GM23338 (cell line): ENCODE data around the gene SPATS2. TPM values are rescaled to one million over a fixed set of nuclear protein-coding genes. Genes with fewer than 3 reads are reported as not detected.
"Not testable (repeated sequence)": the region's sequence is repeated elsewhere in the genome, so short reads cannot be mapped to it uniquely, and the experiment has no call there.

Experiments used
- ATAC-seq: fragments of 200-7000 bp; cut with Tn5 transposase; 3 replicates; pipeline ENCODE4 v1.9.1; 2020
- DNase-seq: peaks from one replicate; pipeline ENCODE4 v3.0.0-alpha.2; 2015; ENCODE audit warnings: low spot score
- H2AFZ ChIP-seq: fragments of 200-600 bp; sonication (generic); 2 replicates; pipeline ENCODE4 v1.8.0; 2016; ENCODE audit warnings: antibody characterized with exemption, mild to moderate bottlenecking, moderate library complexity
- H3F3A ChIP-seq: fragments of 200-600 bp; sonication (generic); replicated peaks from 2 replicates; pipeline ENCODE4 v1.8.0; 2017; ENCODE audit warnings: antibody characterized with exemption, mixed run types, low read depth
- H3K27ac ChIP-seq: fragments of 200-600 bp; sonication (generic); 2 replicates; pipeline ENCODE4 v1.6.1; 2016; ENCODE audit warnings: low read depth
- H3K27me3 ChIP-seq: fragments of 200-600 bp; sonication (generic); 2 replicates; pipeline ENCODE4 v1.8.0; 2016; ENCODE audit warnings: mild to moderate bottlenecking, mixed run types, moderate library complexity; ENCODE audit not compliant: insufficient read depth
- H3K36me3 ChIP-seq: fragments of 200-600 bp; sonication (generic); 2 replicates; pipeline ENCODE4 v1.8.0; 2016; ENCODE audit warnings: mild to moderate bottlenecking; ENCODE audit not compliant: insufficient read depth
- H3K4me1 ChIP-seq: fragments of 200-600 bp; sonication (generic); 2 replicates; pipeline ENCODE4 v1.8.0; 2016; ENCODE audit warnings: mild to moderate bottlenecking, moderate library complexity; ENCODE audit not compliant: insufficient read depth
- H3K4me2 ChIP-seq: fragments of 200-600 bp; sonication (generic); 2 replicates; pipeline ENCODE4 v1.7.1; 2017; ENCODE audit warnings: mixed run types
- H3K4me3 ChIP-seq: fragments of 200-600 bp; sonication (generic); 2 replicates; pipeline ENCODE4 v1.6.1; 2016; ENCODE audit warnings: mixed run types
- H3K79me2 ChIP-seq: fragments of 200-600 bp; sonication (generic); replicated peaks from 2 replicates; pipeline ENCODE4 v1.8.0; 2017; ENCODE audit warnings: mild to moderate bottlenecking; ENCODE audit not compliant: insufficient read depth
- H3K9me2 ChIP-seq: fragments of 200-600 bp; sonication (generic); 2 replicates; pipeline ENCODE4 v1.8.0; 2017; ENCODE audit not compliant: insufficient read depth
- H4K20me1 ChIP-seq: fragments of 200-600 bp; sonication (generic); replicated peaks from 2 replicates; pipeline ENCODE4 v1.8.0; 2017; ENCODE audit warnings: mild to moderate bottlenecking; ENCODE audit not compliant: insufficient read depth
- H3K27ac Mint-ChIP-seq: 2 replicates; pipeline ENCODE4 v1.8.0; 2020; ENCODE audit warnings: inconsistent platforms, mild to moderate bottlenecking, moderate library complexity, mixed read lengths
- H3K27me3 Mint-ChIP-seq: 3 replicates; pipeline ENCODE4 v1.8.0; 2022; ENCODE audit warnings: low read depth, mild to moderate bottlenecking, moderate library complexity, mixed read lengths, inconsistent platforms; ENCODE audit not compliant: insufficient read depth, poor library complexity
- H3K36me3 Mint-ChIP-seq: 3 replicates; pipeline ENCODE4 v1.8.0; 2021; ENCODE audit warnings: low read depth, mild to moderate bottlenecking, inconsistent platforms, moderate library complexity, mixed read lengths
- H3K4me1 Mint-ChIP-seq: 3 replicates; pipeline ENCODE4 v1.8.0; 2020; ENCODE audit warnings: mild to moderate bottlenecking, inconsistent platforms, mixed read lengths
- H3K4me3 Mint-ChIP-seq: 3 replicates; pipeline ENCODE4 v1.8.0; 2021; ENCODE audit warnings: moderate library complexity, mild to moderate bottlenecking, inconsistent platforms, mixed read lengths
- H3K9me3 Mint-ChIP-seq: 3 replicates; pipeline ENCODE4 v1.8.0; 2020; ENCODE audit warnings: moderate library complexity, mild to moderate bottlenecking, inconsistent platforms, mixed read lengths
- CREB1 ChIP-seq: fragments of 250-450 bp; sonication (Bioruptor Pico); IDR thresholded peaks from 2 replicates; pipeline ENCODE4 v1.5.0; 2020; ENCODE audit warnings: low read depth, mild to moderate bottlenecking, moderate library complexity
- EZH2phosphoT487 ChIP-seq: fragments of 200-600 bp; sonication (generic); IDR thresholded peaks from one replicate; pipeline ENCODE4 v1.8.1; 2018; ENCODE audit warnings: antibody characterized with exemption; ENCODE audit not compliant: unreplicated experiment
- JUNB ChIP-seq: IDR thresholded peaks from one replicate; pipeline ENCODE4 v1.6.1; 2016; ENCODE audit warnings: antibody characterized with exemption; ENCODE audit not compliant: unreplicated experiment
- STAT1 ChIP-seq: IDR thresholded peaks from one replicate; pipeline ENCODE4 v1.6.1; 2016; ENCODE audit warnings: antibody characterized with exemption; ENCODE audit not compliant: unreplicated experiment
- ZNF462 ChIP-seq: fragments of 250-450 bp; sonication (Bioruptor Pico); IDR thresholded peaks from 2 replicates; pipeline ENCODE4 v1.5.0; 2020; ENCODE audit warnings: mild to moderate bottlenecking, moderate library complexity
- polyA plus RNA-seq: library from polyadenylated mRNA; unstranded; fragments of >200 nt; fragmentation: Nextera tagmentation; extraction: Ambion mirVana; gene quantifications from 2 replicates; pipeline ENCODE4 v1.2.1, GENCODE V29; 2016
- total RNA-seq: library from RNA; depleted of rRNA; stranded (reverse); fragments of >200 nt; shearing (Covaris generic); gene quantifications from 2 replicates; pipeline ENCODE4 v1.2.3, GENCODE V29; 2014

Gene SPATS2
- total and polyA plus RNA-seq, 2 experiments from 2014 or later, result 20.6 to 61.0 TPM

- no peak for TF ChIP-seq ZNF462 (CRISPR knock-in tag)
- TF ChIP-seq STAT1, result no peak
- no peak for TF ChIP-seq CREB1
- no peak for TF ChIP-seq JUNB
Observed at GRCh38 chr12:49432616-49433015, 65.4 kb downstream of the SPATS2 start (continued).

DNA sequence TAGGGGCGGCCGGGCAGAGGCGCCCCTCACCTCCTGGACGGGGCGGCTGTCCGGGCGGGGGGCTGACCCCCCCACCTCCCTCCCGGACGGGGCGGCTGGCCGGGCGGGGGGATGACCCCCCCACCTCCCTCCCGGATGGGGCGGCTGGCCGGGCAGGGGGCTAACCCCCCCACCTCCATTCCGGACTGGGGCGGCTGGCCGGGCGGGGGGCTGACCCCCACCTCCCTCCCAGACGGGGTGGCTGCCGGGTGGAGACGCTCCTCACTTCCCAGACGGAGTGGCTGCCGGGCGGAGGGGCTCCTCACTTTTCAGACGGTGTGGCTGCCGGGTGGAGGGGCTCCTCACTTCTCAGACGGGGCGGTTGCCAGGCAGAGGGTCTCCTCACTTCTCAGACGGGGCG is 69.5 kb downstream of the SPATS2 start:
- DNase-seq, H3K4me3 ChIP-seq, H3K27me3 Mint-ChIP-seq, H3K4me3 Mint-ChIP-seq, H3K9me3 Mint-ChIP-seq, H3F3A ChIP-seq, H3K27ac ChIP-seq, H3K4me1 ChIP-seq, H3K36me3 ChIP-seq, H3K4me1 Mint-ChIP-seq, H3K9me2 ChIP-seq, H3K27ac Mint-ChIP-seq, H2AFZ ChIP-seq, H3K27me3 ChIP-seq, H4K20me1 ChIP-seq, H3K79me2 ChIP-seq, H3K4me2 ChIP-seq, H3K36me3 Mint-ChIP-seq, ATAC-seq: not testable (repeated sequence)

DNA sequence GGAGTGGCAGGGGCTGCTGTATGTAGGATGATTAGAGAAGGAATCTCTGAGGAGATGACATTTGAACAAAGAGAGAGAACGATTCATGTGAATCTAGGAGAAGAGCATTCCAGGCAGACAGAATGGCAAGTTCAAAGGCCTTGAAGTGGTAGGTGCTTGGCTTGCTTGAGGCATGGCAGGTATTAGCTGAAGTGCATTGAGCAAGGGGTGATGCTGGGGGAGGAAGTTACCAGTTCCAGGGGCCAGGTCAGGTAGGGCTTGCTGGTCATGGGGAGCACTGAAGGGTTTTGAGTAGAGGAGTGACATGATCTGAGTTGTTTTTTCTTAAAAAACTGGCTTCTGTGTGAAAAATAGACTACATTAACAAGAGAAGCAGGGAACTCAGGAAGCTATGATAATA is 71.8 kb downstream of the SPATS2 start:
- no peaks in the 10 kb centered on the region for H3K27me3 ChIP-seq
- H3K36me3 ChIP-seq, result no peaks in the 10 kb centered on the region
- no peak overlapping the region for H3K27ac ChIP-seq
- H3K4me3 Mint-ChIP-seq, result no peak overlapping the region
- peaks cover 10% of the 10 kb centered on the region; the same call in 1 of the 3 replicates for H3K36me3 Mint-ChIP-seq
- H3K4me1 ChIP-seq, result no peaks in the 10 kb centered on the region
- DNase-seq (no peak), ATAC-seq (no peak)
- H3K4me3 ChIP-seq, result no peak overlapping the region
- no peak overlapping the region for H3K4me2 ChIP-seq
- peaks cover 2% of the 10 kb centered on the region; the same call in 1 of the 3 replicates for H3K4me1 Mint-ChIP-seq
- H3K9me3 Mint-ChIP-seq, result peaks cover 9% of the 10 kb centered on the region; the same call in 2 of the 3 replicates
- H3K79me2 ChIP-seq, result peaks cover 8% of the 10 kb centered on the region; the same call in 1 of the 2 replicates
- no peaks in the 10 kb centered on the region for H3F3A ChIP-seq
- no peak overlapping the region for H2AFZ ChIP-seq
- no peak overlapping the region for H3K27ac Mint-ChIP-seq
- H4K20me1 ChIP-seq, result no peaks in the 10 kb centered on the region
- peaks cover 4% of the 10 kb centered on the region for H3K27me3 Mint-ChIP-seq
- H3K9me2 ChIP-seq, result no peaks in the 10 kb centered on the region
- no peak for TF ChIP-seq EZH2phosphoT487
- no peak for TF ChIP-seq ZNF462 (CRISPR knock-in tag)
- no peak for TF ChIP-seq STAT1
